ENCODE results near the gene HTRA2. TPM values are rescaled to one million over a fixed set of nuclear protein-coding genes. Genes with fewer than 3 reads are reported as not detected.

The HTRA2 gene
- total RNA-seq, 4 donors from 2014 or later = 8.6 to 29.6 (median 21.0) TPM

- Histone ChIP-seq H3K4me1 (no peaks in the 10 kb centered on the region), H3K27ac (no peak overlapping the region), H3K4me3 (no peak overlapping the region), H3K36me3 (no peaks in the 10 kb centered on the region), H3K9me3 (no peaks in the 10 kb centered on the region), H3K27me3 (no peaks in the 10 kb centered on the region)
- DNase-seq = no peak
- in situ Hi-C loops (cut with MboI; ENCODE audit: low pct_ligation_motif_present in 1 of 4, low pct_unique_long_range_greater_than_20kb in 1 of 4, low sequenced_read_pairs in 3 of 4) = no loop called here
- TF ChIP-seq, protein P1, sequence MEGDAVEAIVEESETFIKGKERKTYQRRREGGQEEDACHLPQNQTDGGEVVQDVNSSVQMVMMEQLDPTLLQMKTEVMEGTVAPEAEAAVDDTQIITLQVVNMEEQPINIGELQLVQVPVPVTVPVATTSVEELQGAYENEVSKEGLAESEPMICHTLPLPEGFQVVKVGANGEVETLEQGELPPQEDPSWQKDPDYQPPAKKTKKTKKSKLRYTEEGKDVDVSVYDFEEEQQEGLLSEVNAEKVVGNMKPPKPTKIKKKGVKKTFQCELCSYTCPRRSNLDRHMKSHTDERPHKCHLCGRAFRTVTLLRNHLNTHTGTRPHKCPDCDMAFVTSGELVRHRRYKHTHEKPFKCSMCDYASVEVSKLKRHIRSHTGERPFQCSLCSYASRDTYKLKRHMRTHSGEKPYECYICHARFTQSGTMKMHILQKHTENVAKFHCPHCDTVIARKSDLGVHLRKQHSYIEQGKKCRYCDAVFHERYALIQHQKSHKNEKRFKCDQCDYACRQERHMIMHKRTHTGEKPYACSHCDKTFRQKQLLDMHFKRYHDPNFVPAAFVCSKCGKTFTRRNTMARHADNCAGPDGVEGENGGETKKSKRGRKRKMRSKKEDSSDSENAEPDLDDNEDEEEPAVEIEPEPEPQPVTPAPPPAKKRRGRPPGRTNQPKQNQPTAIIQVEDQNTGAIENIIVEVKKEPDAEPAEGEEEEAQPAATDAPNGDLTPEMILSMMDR (IDR thresholded peaks at IDR 0.05) = no peak
- no peak for TF ChIP-seq EP300 (IDR thresholded peaks at IDR 0.05; ENCODE audit: low read depth)
- no peak for TF ChIP-seq POLR2A (IDR thresholded peaks at IDR 0.05)
- TF ChIP-seq POLR2AphosphoS5 (IDR thresholded peaks at IDR 0.05) = no peak
- 64 to 94% methylated on average over 6 to 7 of the region's 7 CpGs for WGBS, 2 donors (ENCODE audit: low coverage in 1 of 2)
- intact Hi-C loops (cut with DNase I; ENCODE audit: low total_unique reads) = no loop called here
Measured at GRCh38 chr2:74566076-74566753, 36.5 kb downstream of the HTRA2 start.

DNA sequence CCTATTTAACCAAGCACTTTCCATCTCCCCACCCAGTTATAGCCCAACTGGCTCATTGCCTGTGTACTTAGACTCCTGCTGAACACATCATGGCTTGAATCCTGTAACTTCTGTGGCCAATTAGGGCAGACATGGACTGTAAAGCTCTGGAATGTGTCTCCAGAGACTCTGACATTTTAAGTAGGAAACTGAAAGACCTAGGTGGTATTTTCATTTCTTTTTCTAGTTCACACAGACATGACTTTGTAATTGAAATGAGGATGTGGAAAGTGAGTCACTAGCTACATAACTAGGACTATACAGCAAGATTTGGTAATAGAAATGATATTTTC is 37.0 kb downstream of the HTRA2 start:
- H3K9me3 ChIP-seq = no peaks in the 10 kb centered on the region
- no peak overlapping the region for H3K27ac ChIP-seq

GRCh38 chr2:74567881-74568280 is 38.1 kb downstream of the HTRA2 start:
- Histone ChIP-seq H3K9me3 (no peaks in the 10 kb centered on the region), H3K27ac (no peak overlapping the region), H3K36me3 (no peaks in the 10 kb centered on the region), H3K4me3 (no peak overlapping the region), H3K27me3 (no peaks in the 10 kb centered on the region), H3K4me1 (no peaks in the 10 kb centered on the region)
- TF ChIP-seq POLR2AphosphoS5 (IDR thresholded peaks at IDR 0.05) (no peak), POLR2A (IDR thresholded peaks at IDR 0.05) (no peak), EP300 (IDR thresholded peaks at IDR 0.05; ENCODE audit: low read depth) (no peak)
- TF ChIP-seq, protein P1 (IDR thresholded peaks at IDR 0.05) = no peak
- WGBS, 2 donors (ENCODE audit: low coverage in 1 of 2) = 57 to 81% methylated on average over 5 of the region's 5 CpGs
- no peak for DNase-seq
- intact Hi-C loops (cut with DNase I; ENCODE audit: low total_unique reads) (no loop called here), in situ Hi-C loops (cut with MboI; ENCODE audit: low pct_ligation_motif_present in 1 of 4, low pct_unique_long_range_greater_than_20kb in 1 of 4, low sequenced_read_pairs in 3 of 4) (no loop called here)

More for the DNA sequence above, 37.0 kb downstream of the HTRA2 start:
- intact Hi-C loops (cut with DNase I; ENCODE audit: low total_unique reads) (no loop called here), in situ Hi-C loops (cut with MboI; ENCODE audit: low pct_ligation_motif_present in 1 of 4, low pct_unique_long_range_greater_than_20kb in 1 of 4, low sequenced_read_pairs in 3 of 4) (no loop called here)
- H3K4me1 ChIP-seq = no peaks in the 10 kb centered on the region
- DNase-seq = no peak
- no peaks in the 10 kb centered on the region for H3K27me3 ChIP-seq
- H3K36me3 ChIP-seq = no peaks in the 10 kb centered on the region
- no peak overlapping the region for H3K4me3 ChIP-seq
- TF ChIP-seq POLR2A (IDR thresholded peaks at IDR 0.05) (no peak), POLR2AphosphoS5 (IDR thresholded peaks at IDR 0.05) (no peak), EP300 (IDR thresholded peaks at IDR 0.05; ENCODE audit: low read depth) (no peak)
- TF ChIP-seq, protein P1 (IDR thresholded peaks at IDR 0.05) = no peak

DNA sequence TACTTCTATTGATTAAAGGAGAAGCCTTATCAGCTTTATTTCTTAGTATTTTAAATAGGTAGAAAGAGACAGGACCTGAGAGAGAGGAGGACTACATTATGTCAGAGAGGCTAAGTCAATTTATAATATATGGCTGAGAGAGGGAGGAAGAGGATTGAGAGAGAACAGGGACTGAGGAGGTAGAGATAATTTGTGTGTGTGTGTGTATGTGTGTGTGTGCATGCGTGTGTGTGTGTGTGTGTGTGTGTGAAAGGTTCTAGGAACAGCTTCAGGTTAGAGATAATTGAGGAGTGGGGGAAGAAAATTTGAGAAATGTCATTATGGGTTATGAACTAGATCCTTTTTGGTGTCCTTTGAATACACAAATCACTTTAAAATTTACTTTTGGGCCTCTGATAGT is 40.0 kb downstream of the HTRA2 start:
- DNase-seq = no peak
- peaks cover 0 to 5% (median 0%) of the 10 kb centered on the region in 4 donors for H3K4me1 ChIP-seq
- H3K27me3 ChIP-seq = no peaks in the 10 kb centered on the region
- no peaks in the 10 kb centered on the region for H3K36me3 ChIP-seq
- H3K9me3 ChIP-seq = no peaks in the 10 kb centered on the region
- intact Hi-C loops (cut with DNase I; ENCODE audit: low total_unique reads) = no loop called here
- H3K4me3 ChIP-seq = no peak overlapping the region
- in situ Hi-C loops (cut with MboI; ENCODE audit: low pct_ligation_motif_present in 1 of 4, low pct_unique_long_range_greater_than_20kb in 1 of 4, low sequenced_read_pairs in 3 of 4) = no loop called here
- TF ChIP-seq POLR2AphosphoS5 (IDR thresholded peaks at IDR 0.05) (no peak), POLR2A (IDR thresholded peaks at IDR 0.05) (no peak), EP300 (IDR thresholded peaks at IDR 0.05; ENCODE audit: low read depth) (no peak)
- TF ChIP-seq, protein P1 (IDR thresholded peaks at IDR 0.05) = no peak
- 93% methylated on average over 1 of the region's 1 CpG; no CpG with 5 or more reads in 1 of the 2 donors for WGBS, 2 donors (ENCODE audit: low coverage in 1 of 2)
- no peak overlapping the region for H3K27ac ChIP-seq

All from transverse colon (tissue), 4 donors.